22Rv1 (cell line): ENCODE results near the gene OR5F1.

Source experiments
- ZFX ChIP-seq: fragments of 450-650 bp; IDR thresholded peaks from 2 replicates; pipeline ENCODE4 v1.6.1; 2017; ENCODE audit warnings: antibody characterized with exemption, borderline replicate concordance
- TF ChIP-seq, protein P1 (sequence below): fragments of 450-650 bp; IDR thresholded peaks from 2 replicates; pipeline ENCODE4 v1.5.1; 2017; ENCODE audit warnings: mild to moderate bottlenecking

- TF ChIP-seq, protein P1, sequence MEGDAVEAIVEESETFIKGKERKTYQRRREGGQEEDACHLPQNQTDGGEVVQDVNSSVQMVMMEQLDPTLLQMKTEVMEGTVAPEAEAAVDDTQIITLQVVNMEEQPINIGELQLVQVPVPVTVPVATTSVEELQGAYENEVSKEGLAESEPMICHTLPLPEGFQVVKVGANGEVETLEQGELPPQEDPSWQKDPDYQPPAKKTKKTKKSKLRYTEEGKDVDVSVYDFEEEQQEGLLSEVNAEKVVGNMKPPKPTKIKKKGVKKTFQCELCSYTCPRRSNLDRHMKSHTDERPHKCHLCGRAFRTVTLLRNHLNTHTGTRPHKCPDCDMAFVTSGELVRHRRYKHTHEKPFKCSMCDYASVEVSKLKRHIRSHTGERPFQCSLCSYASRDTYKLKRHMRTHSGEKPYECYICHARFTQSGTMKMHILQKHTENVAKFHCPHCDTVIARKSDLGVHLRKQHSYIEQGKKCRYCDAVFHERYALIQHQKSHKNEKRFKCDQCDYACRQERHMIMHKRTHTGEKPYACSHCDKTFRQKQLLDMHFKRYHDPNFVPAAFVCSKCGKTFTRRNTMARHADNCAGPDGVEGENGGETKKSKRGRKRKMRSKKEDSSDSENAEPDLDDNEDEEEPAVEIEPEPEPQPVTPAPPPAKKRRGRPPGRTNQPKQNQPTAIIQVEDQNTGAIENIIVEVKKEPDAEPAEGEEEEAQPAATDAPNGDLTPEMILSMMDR, result no peak
- no peak for TF ChIP-seq ZFX
Measured at GRCh38 chr11:55966391-55966790, 28.0 kb downstream of the OR5F1 start.
